Sigmoid colon (tissue), 7 donors: Measurements from ENCODE around the gene CCSER1. TPM values are rescaled to one million over a fixed set of nuclear protein-coding genes. Genes with fewer than 3 reads are reported as not detected.

Source experiments
- DNase-seq: peaks from one replicate; pipeline ENCODE4 v3.0.0-alpha.2; 2019
- H3K27ac ChIP-seq, 4 donors: fragments of 200-600 bp; sonication (generic); one replicate each; pipeline ENCODE4 v1.5.1; 2016 to 2019; ENCODE audit warnings: mild to moderate bottlenecking in 1 of 4
- H3K27me3 ChIP-seq, 3 donors: fragments of 200-600 bp; sonication (generic); one replicate each; pipeline ENCODE4 v1.5.1; 2019; ENCODE audit warnings: mild to moderate bottlenecking in 1 of 3
- H3K36me3 ChIP-seq, 4 donors: fragments of 200-600 bp; sonication (generic); one replicate each; pipeline ENCODE4 v1.5.1; 2016 to 2019
- H3K4me1 ChIP-seq, 4 donors: fragments of 200-600 bp; sonication (generic); one replicate each; pipeline ENCODE4 v1.5.1; 2017 to 2019
- H3K4me3 ChIP-seq, 4 donors: fragments of 200-600 bp; sonication (generic); one replicate each; pipeline ENCODE4 v1.5.1; 2017 to 2019; ENCODE audit warnings: mild to moderate bottlenecking in 2 of 4, moderate library complexity in 1 of 4
- H3K9me3 ChIP-seq, 4 donors: fragments of 200-600 bp in 3 of 4; sonication (generic) in 3 of 4; one replicate each; pipeline versions ENCODE4 v1.5.1 to v1.6.1; 2013 to 2019
- EP300 ChIP-seq, 4 donors: sonication (generic); formaldehyde crosslinking; IDR thresholded peaks; one replicate each; pipeline ENCODE4 v1.6.1; 2017; ENCODE audit warnings: antibody characterized with exemption in 4 of 4
- POLR2A ChIP-seq, 2 donors: fragments of 450-650 bp; IDR thresholded peaks; one replicate each; pipeline ENCODE4 v1.6.1; 2016; ENCODE audit warnings: antibody characterized with exemption in 2 of 2, mild to moderate bottlenecking in 2 of 2, moderate library complexity in 2 of 2
- POLR2AphosphoS5 ChIP-seq, 4 donors: sonication (generic); formaldehyde crosslinking; IDR thresholded peaks; one replicate each; pipeline ENCODE4 v1.6.1; 2017; ENCODE audit warnings: antibody characterized with exemption in 4 of 4
- WGBS, 2 donors: extraction: QIAGEN DNeasy Blood & Tissue Kit; methylation state at CpG; one replicate each; pipeline ENCODE4 v1.1.7; 2013; 5-methylcytosine and 5-hydroxymethylcytosine counted together
- intact Hi-C: fragments of 100-400 bp; cut with DNase I; formaldehyde crosslinking; loops from one replicate; pipeline ENCODE4 v1.15.1; 2023
- polyA plus RNA-seq, 3 donors: library from polyadenylated mRNA; stranded (reverse); fragments of 200-250 nt; gene quantifications; one replicate each; pipeline ENCODE4 v1.2.3, GENCODE V29; 2013
- total RNA-seq, 4 donors: library from RNA; depleted of rRNA; stranded (reverse); fragments of >200 nt; gene quantifications; one replicate each; pipeline ENCODE4 v1.1.0, GENCODE V29; 2016
- TF ChIP-seq, protein P1 (sequence below), 4 experiments: fragments of 450-650 bp in 3 of 4; fragments of 200-600 bp in 1 of 4; IDR thresholded peaks; one replicate each; pipeline ENCODE4 v1.5.1; 2016 to 2019; ENCODE audit warnings: antibody characterized with exemption in 4 of 4, mild to moderate bottlenecking in 3 of 4, moderate library complexity in 2 of 4
- donor health status: healthy with polysubstance abuse.
- donor health status: Bipolar disorder and iron deficiency.
- donor health status: healthy.

CCSER1 gene
- total and polyA plus RNA-seq, 7 donors, result 1.6 to 7.2 (median 4.2) TPM

DNA sequence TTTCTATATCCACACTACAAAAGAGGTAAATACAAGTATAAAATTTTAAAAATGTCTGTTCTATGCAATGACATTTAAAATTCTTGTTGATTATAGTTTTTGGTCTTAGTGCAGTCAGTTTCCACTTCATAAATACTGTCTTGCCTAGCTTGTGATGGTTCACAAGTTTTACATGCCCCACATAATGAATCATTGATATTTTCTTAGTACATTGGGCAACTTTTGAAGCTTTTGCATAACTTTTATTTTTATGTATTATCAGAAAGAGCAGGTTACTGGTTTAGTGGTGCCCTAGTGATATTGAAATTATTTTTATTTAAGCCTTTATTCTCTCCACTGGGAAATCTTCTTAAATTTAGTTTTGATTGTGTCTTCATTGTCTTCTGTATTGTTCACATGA is 388.0 kb downstream of the CCSER1 start:
- H3K36me3 ChIP-seq, result no peaks in the 10 kb centered on the region
- no peak overlapping the region for H3K4me3 ChIP-seq
- no peak overlapping the region for H3K27ac ChIP-seq
- no peaks in the 10 kb centered on the region for H3K9me3 ChIP-seq
- H3K27me3 ChIP-seq, result no peaks in the 10 kb centered on the region
- intact Hi-C loops, result no loop called here
- H3K4me1 ChIP-seq, result no peaks in the 10 kb centered on the region
- TF ChIP-seq POLR2AphosphoS5 (IDR thresholded peaks at IDR 0.05) (no peak), EP300 (IDR thresholded peaks at IDR 0.05) (no peak), POLR2A (IDR thresholded peaks at IDR 0.05) (no peak)
- TF ChIP-seq, protein P1, sequence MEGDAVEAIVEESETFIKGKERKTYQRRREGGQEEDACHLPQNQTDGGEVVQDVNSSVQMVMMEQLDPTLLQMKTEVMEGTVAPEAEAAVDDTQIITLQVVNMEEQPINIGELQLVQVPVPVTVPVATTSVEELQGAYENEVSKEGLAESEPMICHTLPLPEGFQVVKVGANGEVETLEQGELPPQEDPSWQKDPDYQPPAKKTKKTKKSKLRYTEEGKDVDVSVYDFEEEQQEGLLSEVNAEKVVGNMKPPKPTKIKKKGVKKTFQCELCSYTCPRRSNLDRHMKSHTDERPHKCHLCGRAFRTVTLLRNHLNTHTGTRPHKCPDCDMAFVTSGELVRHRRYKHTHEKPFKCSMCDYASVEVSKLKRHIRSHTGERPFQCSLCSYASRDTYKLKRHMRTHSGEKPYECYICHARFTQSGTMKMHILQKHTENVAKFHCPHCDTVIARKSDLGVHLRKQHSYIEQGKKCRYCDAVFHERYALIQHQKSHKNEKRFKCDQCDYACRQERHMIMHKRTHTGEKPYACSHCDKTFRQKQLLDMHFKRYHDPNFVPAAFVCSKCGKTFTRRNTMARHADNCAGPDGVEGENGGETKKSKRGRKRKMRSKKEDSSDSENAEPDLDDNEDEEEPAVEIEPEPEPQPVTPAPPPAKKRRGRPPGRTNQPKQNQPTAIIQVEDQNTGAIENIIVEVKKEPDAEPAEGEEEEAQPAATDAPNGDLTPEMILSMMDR (IDR thresholded peaks at IDR 0.05), result no peak
- DNase-seq, result no peak

DNA sequence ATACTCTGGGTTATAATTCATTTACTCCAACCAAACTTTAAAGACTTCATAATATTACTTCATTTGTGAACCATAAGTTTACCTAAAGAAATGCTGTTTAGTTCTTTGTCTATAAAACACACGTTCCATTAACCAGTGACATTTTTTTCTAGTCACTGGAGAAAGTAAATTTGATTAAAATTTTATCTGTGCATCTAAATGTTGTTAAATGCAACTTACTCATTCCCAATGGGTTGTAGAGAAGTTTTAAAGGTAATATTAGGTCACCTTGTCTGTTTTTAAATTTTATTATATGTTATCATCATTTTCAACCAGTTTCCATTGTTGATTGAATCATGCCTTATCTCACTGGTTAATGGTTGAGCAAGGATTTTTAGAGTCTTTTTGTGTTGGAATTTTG is 401.4 kb downstream of the CCSER1 start:
- no peaks in the 10 kb centered on the region for H3K36me3 ChIP-seq
- WGBS, 2 donors, result 76 to 89% methylated on average over 1 of the region's 1 CpG
- no peaks in the 10 kb centered on the region for H3K4me1 ChIP-seq
- TF ChIP-seq, protein P1 (IDR thresholded peaks at IDR 0.05), result no peak
- TF ChIP-seq POLR2AphosphoS5 (IDR thresholded peaks at IDR 0.05) (no peak), EP300 (IDR thresholded peaks at IDR 0.05) (no peak), POLR2A (IDR thresholded peaks at IDR 0.05) (no peak)
- H3K27me3 ChIP-seq, result no peaks in the 10 kb centered on the region
- no peak overlapping the region for H3K27ac ChIP-seq
- H3K4me3 ChIP-seq, result no peak overlapping the region
- H3K9me3 ChIP-seq, result no peaks in the 10 kb centered on the region
- intact Hi-C loops, result no loop called here
- no peak for DNase-seq

GRCh38 chr4:90536408-90536807 is 409.2 kb downstream of the CCSER1 start:
- intact Hi-C loops, result no loop called here
- no peaks in the 10 kb centered on the region for H3K27me3 ChIP-seq
- DNase-seq, result no peak
- no peaks in the 10 kb centered on the region for H3K4me1 ChIP-seq
- WGBS, 2 donors, result 85 to 91% methylated on average over 1 of the region's 1 CpG
- no peaks in the 10 kb centered on the region for H3K9me3 ChIP-seq
- H3K4me3 ChIP-seq, result no peak overlapping the region
- TF ChIP-seq EP300 (IDR thresholded peaks at IDR 0.05) (no peak), POLR2AphosphoS5 (IDR thresholded peaks at IDR 0.05) (no peak), POLR2A (IDR thresholded peaks at IDR 0.05) (no peak)
- TF ChIP-seq, protein P1 (IDR thresholded peaks at IDR 0.05), result no peak
- H3K36me3 ChIP-seq, result no peaks in the 10 kb centered on the region
- no peak overlapping the region for H3K27ac ChIP-seq

- 86 to 89% methylated on average over 3 of the region's 3 CpGs for WGBS, 2 donors
- no peak for TF ChIP-seq POLR2AphosphoS5 (IDR thresholded peaks at IDR 0.05)
- TF ChIP-seq EP300 (IDR thresholded peaks at IDR 0.05), result no peak
- TF ChIP-seq POLR2A (IDR thresholded peaks at IDR 0.05), result no peak
- TF ChIP-seq, protein P1 (IDR thresholded peaks at IDR 0.05), result no peak
- no peaks in the 10 kb centered on the region for H3K36me3 ChIP-seq
- H3K27me3 ChIP-seq, result no peaks in the 10 kb centered on the region
- no peak for DNase-seq
- no peaks in the 10 kb centered on the region for H3K9me3 ChIP-seq
- no peak overlapping the region for H3K27ac ChIP-seq
- no peak overlapping the region for H3K4me3 ChIP-seq
- H3K4me1 ChIP-seq, result no peaks in the 10 kb centered on the region
- intact Hi-C loops, result no loop called here
Measured at GRCh38 chr4:90537491-90537890, 410.3 kb downstream of the CCSER1 start.

DNA sequence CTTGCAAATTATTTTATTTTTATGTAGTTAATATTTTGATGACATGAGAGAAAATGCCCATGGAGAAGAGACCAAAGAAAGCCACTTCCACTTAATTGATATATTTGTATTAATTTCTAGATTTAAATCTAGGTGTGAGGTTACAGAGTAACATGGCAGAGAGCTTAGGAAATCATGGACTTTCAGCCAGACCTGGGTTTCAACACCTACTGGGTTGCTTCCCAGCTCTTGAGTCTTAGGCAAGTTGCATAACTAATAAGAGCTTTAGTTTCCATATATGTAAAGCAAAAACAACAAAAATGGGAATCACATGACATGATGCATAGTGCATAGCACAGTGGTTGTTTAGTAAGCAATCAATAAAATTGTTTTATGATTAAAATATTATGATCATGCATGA is 413.3 kb downstream of the CCSER1 start:
- DNase-seq, result no peak
- no peak overlapping the region for H3K27ac ChIP-seq
- TF ChIP-seq POLR2A (IDR thresholded peaks at IDR 0.05) (no peak), POLR2AphosphoS5 (IDR thresholded peaks at IDR 0.05) (no peak), EP300 (IDR thresholded peaks at IDR 0.05) (no peak)
- TF ChIP-seq, protein P1 (IDR thresholded peaks at IDR 0.05), result no peak
- H3K36me3 ChIP-seq, result no peaks in the 10 kb centered on the region
- H3K27me3 ChIP-seq, result no peaks in the 10 kb centered on the region
- intact Hi-C loops, result no loop called here
- H3K4me3 ChIP-seq, result no peak overlapping the region
- H3K4me1 ChIP-seq, result no peaks in the 10 kb centered on the region
- no peaks in the 10 kb centered on the region for H3K9me3 ChIP-seq
